ENCODE data around the gene PAX5.
"Not testable (repeated sequence)": the region's sequence is repeated elsewhere in the genome, so short reads cannot be mapped to it uniquely, and the experiment has no call there.

Gene PAX5

DNA sequence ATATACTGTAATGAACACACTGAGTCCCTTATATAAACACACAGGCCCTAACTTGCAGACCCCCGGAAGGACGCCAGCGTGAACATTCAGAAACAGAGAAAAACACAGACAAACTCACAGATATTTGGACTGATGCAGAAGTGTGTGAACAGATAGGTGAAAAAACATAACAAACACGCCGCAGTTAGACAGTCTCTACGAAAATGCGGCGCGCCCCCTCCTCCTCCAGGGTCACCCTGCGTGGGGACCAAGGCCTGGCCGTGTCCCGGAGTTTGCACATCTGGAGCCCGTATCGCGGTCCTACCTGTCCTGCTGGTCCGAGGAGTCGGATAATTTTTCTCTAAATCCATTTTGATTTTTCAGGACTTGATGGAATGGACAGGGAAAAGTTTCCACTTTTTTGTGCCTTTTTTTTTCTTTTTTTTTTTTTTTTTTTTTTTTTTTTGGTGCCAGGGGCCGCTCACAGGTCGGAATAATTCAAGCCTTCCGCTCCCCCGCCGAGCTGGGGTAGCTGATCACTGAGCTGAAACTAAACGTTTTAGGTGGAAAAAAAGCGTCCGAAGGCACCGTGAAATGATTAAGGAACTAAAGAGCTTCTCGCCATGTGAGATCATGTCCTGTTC is at the start of gene PAX5:
TSS of gene PAX5 (minus strand) at position 587 of the 623 bp plus-strand sequence. CDS start at position 350, 237 bp downstream.
- no peak for DNase-seq

DNA sequence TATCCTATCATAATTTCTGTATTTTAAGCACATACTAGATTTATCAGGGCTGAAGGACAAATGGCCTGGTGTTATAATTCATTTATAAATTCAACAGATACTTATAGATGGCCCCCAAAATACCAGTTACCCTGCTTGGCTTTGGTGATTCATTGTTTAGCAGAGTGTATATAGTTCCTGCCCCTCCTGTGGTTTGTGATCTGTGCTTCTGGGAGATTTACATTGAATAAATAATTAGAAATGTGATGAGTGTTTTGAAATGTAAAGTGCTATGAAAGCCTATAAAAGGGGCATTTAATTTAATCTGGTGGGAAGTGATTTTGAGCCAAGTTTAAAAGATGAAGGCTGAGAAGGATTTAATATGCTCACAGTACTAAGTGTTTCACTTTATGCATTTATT is 49.6 kb upstream of the PAX5 start:
- no peak for DNase-seq

DNA sequence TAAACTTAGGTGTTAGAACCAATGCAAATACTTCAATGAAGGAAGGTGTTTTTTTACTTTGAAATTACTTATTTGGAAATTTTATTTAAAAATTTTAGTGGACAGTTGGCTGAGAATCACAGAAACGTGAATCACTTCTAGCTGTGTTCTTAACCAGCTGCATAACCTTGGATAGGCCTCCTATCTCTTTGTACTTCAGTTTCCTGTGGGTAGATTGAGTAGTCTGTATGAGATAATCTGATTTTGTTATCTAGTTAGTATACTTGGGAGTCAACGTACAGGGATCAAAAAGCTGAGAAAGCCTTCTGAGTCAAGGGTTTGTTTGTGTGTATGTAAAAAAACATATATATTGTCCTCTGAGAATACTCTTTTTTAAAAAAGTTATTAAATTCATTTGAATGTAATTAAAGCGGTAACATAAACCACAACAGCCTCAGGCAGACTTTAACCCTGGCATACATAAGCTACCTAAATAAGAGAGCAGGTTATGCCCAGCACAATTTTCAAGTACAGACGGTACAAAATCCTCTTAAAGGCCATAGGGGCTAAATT is 48.2 kb upstream of the PAX5 start:
- DNase-seq: no peak

DNA sequence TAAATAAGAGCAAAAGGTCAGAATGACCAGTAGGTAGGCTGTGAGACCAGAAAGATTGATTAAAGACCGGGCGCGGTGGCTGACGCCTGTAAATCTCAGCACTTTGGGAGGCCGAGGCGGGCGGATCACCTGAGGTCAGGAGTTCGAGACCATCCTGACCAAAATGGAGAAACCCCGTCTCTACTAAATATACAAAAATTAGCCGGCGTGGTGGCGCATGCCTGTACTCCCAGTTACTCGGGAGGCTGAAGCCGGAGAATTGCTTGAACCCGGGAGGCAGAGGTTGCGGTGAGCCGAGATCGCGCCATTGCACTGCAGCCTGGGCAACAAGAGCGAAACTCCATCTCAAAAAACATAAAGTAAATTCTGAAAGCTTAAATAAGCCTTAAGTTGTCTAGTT is 47.4 kb upstream of the PAX5 start:
- DNase-seq: not testable (repeated sequence)

DNA sequence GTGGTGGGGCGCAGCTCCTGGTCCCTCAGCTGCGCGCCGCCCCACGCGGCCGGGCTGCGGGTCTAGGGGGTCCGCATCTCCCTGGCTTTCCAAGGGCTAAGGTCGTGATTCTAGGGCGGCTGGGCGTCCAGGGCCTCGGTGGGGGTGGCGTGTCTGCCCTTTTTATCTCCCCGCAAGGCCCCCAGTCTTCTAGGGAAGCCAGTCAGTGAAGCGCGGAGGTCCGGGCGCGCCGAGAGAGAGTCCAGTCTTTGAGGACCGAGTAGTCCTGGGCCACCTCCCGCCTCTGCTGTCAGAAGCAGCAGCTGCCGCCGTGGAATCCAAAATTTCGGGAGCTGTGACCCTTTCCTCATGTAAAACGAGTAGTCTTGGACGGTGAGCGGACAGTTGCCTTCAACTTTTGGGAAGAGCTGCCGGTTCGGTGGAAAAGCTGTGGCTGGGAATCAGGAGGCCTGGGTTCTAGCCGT is 46.1 kb upstream of the PAX5 start:
- not testable (repeated sequence) for DNase-seq

DNA sequence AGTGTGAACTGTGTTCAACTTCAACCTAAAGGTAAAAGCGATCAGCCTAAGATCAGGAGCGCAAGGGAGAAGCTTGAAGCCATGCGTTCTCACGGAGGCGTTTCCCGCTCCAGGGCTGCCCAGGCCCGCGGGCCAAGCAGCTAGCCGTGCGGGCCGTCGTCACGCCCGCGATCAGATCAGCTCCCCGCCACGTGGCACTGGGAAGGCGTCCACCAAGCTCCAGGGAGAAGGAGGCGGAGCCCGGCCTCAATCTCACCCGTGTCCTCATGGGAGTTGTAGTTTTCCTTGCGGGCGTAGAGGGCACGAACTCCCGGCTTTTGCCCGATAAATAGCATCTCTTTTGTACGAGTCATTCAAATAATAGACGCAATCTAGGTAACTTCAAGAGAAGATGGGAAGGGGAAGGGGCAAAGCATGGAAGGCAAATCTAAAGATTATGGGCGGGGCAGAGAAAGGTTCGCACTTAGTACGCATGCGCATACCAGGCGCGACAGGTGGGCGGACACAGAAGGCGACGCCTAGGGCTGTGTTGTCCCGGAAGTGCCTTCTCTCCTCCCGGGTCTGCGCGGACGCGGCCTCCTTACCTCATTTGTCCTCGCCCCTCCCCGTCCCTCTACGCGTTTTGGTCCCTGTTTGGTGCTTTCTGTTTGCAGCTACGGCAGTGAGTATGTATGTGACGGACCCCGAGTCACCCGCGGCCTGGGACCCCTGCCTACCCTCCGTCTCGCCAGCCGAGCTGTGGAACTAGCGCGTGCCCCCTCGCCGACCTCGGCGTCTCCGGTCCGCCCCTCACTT is 45.5 kb upstream of the PAX5 start:
- peak; percentile 90 for DNase-seq

DNA sequence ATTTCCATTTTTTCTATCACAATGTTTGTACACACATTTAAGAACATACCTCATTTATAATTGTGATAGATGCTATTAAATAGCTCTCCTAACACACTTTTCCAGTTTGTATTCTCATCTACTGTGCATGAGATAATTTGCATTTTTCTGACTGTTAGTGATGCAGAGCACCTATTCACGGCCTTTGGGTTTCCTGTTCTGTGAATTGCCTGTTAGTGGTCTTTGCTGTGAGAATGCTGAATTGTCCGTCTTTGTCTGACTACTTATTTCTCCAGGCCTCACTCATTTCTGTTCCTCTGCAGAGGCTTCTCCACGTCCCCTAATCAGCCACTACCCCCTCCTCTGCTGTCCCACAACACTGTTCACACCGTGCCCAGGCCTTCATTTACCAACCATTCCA is 40.7 kb upstream of the PAX5 start:
- DNase-seq: not testable (repeated sequence)

DNA sequence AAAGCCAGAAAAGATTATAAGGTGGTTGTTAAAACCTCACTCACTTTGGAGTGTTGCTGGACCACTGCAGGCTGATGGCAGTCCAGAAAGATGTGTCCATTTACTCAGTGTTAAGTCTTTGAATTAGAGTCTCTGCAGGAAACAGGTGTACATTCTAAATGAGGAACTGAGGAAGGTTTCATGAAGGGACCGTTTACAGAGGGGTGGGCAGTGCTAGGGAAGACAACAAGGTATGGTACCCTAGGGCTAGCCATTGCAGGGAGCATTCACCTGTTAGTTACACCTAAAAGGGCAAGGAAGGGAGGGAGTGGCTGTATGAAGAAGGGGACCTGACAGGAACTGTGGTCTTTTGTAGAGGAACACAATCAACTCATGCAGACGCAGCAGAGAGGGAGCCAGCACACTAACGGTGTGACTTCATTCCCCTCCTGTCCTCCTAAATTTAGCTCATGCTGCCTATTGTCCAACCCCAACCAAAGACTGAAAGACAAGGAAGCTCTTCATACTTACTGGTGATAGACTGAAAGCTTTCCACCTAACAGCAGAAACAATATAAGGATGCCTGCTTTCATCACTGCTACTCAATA is 32.2 kb upstream of the PAX5 start:
- DNase-seq: no peak

DNA sequence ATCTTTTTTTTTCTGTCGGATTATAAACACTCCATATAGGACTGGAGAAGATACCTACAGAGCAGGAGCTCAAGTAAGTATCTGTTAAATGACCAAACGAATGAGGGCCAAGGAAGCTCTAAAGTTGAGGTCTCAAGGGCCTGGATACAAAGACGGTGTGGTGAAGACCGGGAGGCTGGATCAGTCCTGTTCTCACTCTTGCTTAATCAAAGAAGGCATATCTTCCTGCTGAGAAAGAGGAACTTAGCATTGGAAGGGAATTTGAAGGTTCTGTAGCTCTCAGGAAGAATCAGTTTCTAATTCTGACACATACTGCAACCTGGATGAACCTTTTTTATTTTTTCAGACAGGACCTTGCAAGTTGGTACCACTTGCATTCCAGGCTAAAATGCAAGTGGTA is 28.3 kb upstream of the PAX5 start:
- no peak for DNase-seq

DNA sequence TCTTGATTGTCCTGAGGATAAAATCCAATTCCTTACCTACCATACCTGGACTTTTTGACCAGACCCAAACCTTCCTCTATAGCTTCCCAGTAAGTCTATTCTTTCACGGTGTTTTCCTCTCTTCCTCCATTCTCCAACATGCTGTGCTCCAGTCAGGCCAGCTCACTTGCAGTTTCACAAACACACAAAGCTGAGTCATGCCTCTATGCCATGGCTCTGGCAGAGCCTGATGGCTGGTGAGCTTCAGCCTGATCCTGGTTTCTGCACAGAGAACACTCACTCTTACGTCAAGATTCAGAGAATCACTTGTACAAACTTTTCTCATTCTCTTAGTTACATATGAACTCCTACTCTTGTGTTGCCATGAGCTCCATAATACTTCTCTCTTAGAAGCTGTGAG is 27.7 kb upstream of the PAX5 start:
- no peak for DNase-seq

DNA sequence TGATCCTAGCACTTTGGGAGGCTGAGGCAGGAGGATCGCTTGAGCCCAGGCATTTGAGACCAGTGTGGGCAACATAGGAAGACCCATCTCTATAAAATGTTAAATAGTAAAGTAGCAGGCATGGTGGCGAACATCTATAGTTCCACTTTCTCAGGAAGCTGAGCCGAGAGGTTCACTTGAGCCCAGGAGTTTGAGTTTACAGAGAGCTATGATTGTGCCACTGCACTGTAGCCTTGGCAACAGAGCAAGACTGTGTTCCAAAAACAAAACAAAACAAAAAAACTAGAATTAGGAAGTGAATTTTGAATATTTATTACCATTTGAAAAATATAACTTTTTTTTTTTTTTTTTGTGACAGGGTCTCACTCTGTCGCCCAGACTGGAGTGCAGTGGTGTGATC is 26.8 kb upstream of the PAX5 start:
- no peak for DNase-seq

DNA sequence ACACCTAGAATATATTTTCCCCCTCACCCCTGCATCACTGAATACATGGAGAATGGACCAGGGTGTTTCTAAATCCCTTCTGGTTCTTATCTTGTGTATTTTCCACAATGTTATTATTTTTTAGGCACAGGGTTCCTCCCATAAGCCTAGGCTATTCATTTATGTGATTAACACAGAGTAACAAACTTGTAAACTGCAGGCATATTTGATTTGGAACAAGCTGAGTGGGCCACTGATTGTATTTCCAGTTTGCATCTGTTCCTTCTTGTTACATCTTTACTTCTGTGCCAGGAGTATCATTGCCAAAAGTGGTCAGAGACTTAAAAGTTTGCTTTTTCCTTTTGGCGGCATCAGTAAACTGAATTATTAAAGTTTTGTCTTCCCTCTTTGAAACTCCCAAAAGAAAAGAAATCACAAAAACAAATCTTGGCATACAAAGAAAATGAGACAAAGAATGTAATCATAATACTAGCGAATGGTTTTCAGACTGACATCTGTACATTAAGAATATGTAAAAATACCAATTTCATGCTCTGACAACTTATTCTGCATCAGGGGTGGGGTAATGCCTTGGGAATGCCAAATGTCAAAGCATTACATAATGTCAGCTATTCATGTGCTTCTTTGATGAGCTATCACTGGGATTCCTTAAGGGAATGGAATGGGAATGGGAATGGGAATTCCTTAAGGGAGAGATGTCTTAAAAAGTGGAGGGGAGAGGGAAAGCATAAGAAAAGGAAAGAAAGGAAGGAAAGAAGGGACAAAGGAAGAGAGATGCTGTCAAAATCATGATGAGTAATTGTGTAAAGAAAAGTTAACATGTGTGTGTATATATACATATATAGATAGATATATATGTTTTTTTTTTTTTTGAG is 22.2 kb upstream of the PAX5 start:
- no peak for DNase-seq

DNA sequence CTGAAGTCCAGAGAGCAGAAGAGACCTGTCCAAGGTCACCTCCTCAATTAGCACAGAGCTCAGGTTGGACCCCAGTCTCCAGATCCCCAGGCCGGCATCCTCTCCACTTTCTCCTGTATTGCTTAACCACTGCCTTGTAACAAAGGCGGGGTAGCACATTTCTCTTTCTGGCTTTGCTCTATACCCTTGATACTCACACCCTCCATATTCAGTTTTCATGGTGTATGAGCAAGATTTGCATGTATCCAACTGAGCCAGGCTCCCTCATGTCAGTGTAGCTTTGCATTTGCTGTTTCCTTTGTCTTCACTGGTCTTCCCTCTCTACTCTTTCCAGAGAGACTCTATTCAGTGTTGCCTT is 20.3 kb upstream of the PAX5 start:
- not testable (repeated sequence) for DNase-seq

DNA sequence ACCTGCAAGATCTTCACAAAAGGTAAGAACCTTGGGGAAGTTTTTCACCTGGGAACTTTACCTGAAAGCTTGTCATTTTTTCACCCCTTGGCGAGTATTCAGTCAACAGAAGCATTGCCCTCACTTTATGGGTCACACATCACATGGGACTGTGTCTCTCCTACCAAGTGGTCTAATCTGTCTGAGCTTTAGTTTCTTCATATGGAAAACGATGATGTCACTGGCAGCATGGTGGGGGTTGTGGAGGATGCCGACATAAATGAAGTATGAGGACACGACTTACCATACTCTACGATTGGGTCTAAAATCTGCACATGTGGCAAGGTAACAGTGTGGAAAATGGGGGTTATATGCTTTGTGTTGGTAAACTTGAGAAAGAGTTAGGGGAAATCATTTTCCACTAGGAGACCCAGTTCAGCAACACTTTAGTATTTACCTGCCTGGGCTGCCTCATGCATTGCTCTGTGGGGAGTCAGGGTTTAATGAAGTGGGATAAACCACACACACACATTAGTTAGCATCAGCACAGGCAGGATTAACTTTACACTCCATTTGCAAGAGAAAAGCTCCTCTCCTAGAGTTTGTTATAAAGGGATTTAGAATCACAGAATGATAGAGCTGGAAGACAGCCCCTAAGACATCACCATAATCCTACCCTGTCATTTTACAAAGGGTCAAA is 19.8 kb upstream of the PAX5 start:
- DNase-seq: no peak

DNA sequence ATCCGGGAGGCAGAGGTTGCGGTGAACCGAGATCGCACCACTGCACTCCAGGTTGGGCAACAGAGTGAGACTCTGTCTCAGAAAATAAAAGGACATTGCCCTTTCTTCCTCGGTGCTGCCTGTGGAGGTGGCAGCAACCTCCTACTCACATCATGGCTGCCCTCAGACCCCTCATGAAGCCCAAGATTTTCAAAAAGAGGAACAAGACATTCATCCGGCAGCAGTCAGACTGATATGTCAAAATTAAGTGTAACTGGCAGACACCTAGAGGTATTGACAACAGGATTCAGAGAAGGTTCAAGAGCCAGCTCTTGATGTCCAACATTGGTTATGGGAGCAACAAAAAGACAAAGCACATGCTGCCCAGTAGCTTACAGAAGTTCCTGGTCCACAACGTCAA is 12.6 kb upstream of the PAX5 start:
- DNase-seq: no peak

DNA sequence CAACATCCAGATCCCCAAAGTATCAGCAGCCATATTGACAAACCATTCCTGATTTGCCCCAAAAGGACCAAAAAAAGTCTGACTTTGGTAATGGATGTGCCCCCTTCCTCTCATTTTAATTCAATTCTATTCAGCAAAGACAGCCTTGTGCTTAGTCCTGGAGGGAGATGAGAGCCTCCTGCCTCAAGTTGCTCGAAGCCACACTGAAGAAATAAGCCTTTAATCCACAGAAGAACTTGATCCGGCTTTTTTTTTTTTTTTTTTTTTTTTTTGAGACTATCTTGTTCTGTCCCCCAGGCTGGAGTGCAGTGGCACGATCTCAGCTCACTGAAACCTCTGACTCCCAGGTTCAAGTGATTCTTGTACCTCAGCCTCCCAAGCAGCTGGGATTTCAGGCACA is 8.4 kb upstream of the PAX5 start:
- no peak for DNase-seq

DNA sequence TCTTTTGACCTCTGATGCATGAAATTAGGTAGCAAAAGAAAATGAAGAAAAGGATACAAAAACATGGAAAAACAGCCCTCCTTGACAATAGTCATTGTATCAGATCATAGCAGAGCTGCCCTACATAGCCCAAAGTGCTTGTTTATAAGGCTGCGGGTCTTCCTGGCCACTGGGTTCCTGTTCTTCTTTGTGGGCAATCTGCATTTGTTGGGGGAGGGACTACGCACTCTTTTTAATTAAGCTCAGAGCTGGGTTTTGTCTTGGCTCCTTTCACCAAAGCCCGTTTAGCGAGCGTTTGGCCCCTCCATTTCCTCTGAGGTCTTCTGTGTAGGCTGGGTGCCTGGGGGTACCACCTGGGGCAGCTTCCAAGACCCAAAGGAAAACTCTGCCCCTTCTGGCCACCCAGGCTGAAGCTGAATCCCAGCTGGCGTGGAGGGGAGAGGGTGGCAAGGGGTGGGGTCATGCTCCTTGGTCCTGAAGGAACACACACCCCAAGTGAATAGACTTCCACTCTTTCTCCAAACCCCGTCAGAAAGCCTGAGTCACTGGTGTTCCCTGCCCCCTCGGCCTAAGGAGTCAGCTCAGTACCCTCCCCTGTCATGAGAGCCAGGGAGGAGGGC is 6.5 kb upstream of the PAX5 start:
- DNase-seq: no peak

DNA sequence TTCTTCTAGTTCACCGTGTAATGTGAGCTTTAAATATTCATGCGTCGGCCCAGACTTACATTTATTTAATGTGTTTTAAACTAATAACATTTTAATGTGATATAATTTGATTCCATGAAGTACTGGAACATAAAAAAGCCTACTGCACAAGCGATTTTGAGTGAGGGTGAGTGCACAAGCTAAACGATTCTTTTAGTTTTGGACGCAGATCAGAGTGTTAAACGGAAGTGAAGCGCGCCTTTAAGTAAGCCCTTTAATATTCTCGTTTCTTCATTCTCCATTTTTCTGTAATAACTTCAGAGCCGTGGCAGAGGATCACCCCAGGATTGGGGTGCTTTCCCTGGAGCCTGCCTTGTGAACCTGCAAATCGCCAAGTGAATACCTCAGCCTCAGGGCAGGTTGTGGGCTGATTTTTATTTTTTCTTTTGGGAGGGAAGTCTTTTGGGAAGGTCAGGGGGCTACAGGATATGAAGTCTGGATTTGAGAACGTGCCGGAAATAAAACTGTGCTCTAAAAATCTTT is 4.9 kb upstream of the PAX5 start:
- no peak for DNase-seq

DNA sequence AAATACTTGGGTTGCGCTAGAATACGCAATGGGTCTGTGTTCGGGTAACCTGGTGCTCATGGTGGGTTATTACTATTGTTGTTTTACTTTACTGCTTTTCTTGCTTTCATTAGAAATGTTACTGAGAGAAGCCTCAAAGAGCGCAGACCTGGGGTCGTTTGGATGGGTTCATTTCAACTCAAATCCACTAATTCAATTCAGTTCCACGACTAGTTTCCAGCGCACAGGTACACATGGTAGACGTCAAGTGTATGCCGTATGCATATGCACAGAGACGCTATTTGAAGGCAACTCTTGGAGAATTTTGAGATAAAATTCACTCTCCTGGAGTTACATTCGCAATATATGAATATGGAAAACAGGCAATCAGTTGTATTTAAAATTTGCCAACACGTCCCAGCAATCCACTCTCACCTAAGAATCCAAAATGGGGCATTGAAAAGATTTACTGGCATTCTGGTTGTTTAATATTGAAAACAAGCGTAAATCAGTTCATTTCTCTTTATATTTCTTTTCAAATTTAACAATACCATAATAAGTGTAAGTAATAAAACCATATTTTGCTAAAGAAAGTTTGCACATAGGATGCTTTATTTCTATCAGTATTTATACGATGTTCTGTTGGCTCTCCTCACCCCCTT is 4.4 kb upstream of the PAX5 start:
- no peak for DNase-seq

DNA sequence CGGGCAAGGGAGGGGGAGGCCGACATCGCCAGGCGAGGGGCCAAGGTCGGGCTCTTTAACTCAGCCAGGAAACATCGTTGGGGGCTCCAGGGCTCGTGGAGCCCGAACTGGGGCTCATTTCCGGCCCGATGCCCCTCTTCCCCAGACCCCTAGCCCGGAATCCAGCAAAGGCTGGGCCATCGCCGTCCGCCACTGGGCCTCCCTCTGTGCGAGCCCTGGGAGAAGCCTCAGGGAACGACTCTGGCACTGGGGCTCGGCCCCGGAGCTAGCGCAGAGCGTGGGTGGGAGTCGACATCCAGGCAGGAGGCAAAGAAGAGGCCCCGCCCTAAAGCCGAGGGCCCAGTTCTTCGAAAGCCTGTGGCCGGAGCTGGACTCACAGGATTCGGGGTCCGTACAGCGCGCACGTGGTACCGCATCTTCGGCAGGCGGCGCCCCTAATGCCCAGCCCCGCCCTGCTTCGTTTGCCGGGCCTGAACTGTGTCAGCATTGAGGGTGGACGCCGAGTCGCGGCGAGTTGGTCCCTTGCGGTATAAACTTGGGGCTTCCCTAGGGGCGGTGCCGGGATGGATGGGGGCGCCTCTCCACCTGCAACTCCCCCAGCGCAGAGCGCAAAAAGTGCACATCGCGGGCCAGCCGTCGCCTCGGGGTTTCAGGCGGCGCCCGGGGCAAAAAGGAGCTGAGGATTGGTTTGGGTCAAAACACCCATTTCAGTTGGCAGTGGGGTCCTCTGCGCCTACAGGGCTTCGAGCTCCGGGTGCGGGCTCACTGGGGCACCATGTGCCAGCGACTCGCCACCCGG is 3.6 kb upstream of the PAX5 start:
- no peak for DNase-seq

Data from NCI-H748 treated with DMSO at 0.1 percent for 48 hours (cell line).